ENCODE results near the gene GJC2.

GRCh38 chr1:228190778-228191177 is 41.0 kb downstream of the GJC2 start:
- no peak for TF ChIP-seq POLR2AphosphoS5 (IDR thresholded peaks at IDR 0.05; ENCODE audit: low read depth, low read length)
- TF ChIP-seq TAF1 (IDR thresholded peaks at IDR 0.05; ENCODE audit: borderline replicate concordance, low read depth, low read length), result no peak
